Activated CD8-positive, alpha-beta memory T cell treated with anti-CD3 and anti-CD28 coated beads, Interleukin-2, amount 50 U/mL, for 4 hours (primary cell): Measurements from ENCODE around the gene LRRC52.
"Not testable (repeated sequence)": the region's sequence is repeated elsewhere in the genome, so short reads cannot be mapped to it uniquely, and the experiment has no call there.

ENCODE experiments used
- DNase-seq: peaks from one replicate; pipeline ENCODE4 v3.0.0-alpha.2; 2020

The LRRC52 gene

GRCh38 chr1:165591391-165591790 is 47.6 kb downstream of the LRRC52 start:
- not testable (repeated sequence) for DNase-seq

GRCh38 chr1:165592945-165593823 is 49.4 kb downstream of the LRRC52 start:
- peak; percentile 77 for DNase-seq

- no peak for DNase-seq
Observed at GRCh38 chr1:165595246-165595938, 51.6 kb downstream of the LRRC52 start.

GRCh38 chr1:165597883-165598675 is 54.3 kb downstream of the LRRC52 start:
- peak; percentile 93 for DNase-seq

- DNase-seq: no peak
Observed at GRCh38 chr1:165598676-165599059, 54.9 kb downstream of the LRRC52 start.

- no peak for DNase-seq
Observed at GRCh38 chr1:165600793-165601192, 57.0 kb downstream of the LRRC52 start.

GRCh38 chr1:165603810-165604209 is 60.0 kb downstream of the LRRC52 start:
- no peak for DNase-seq

GRCh38 chr1:165605246-165605645 is 61.4 kb downstream of the LRRC52 start:
- DNase-seq: no peak

GRCh38 chr1:165606676-165607075 is 62.9 kb downstream of the LRRC52 start:
- not testable (repeated sequence) for DNase-seq

- no peak for DNase-seq
Observed at GRCh38 chr1:165610866-165611265, 67.1 kb downstream of the LRRC52 start.

GRCh38 chr1:165612062-165612461 is 68.3 kb downstream of the LRRC52 start:
- DNase-seq: no peak
